NCI-H1436 (cell line): ENCODE results near the gene ACAN.

Experiments
- DNase-seq: peaks from one replicate; lab custom pipeline; 2025; lab: John Stamatoyannopoulos, UW

The ACAN gene

GRCh38 chr15:88803241-88803919, at the start of gene ACAN:
Gene ACAN (plus strand): TSS chr15:88803436. CDS start chr15:88836207, 32,771 bp downstream.
- no peak for DNase-seq

GRCh38 chr15:88756521-88756920, 46.7 kb upstream of the ACAN start:
- DNase-seq, result no peak

- no peak for DNase-seq
These were observed 46.3 kb upstream of the ACAN start for GRCh38 chr15:88756921-88757320.

GRCh38 chr15:88759872-88760271, 43.4 kb upstream of the ACAN start:
- no peak for DNase-seq

- DNase-seq, result no peak
These were observed 38.8 kb upstream of the ACAN start for GRCh38 chr15:88764448-88764847.

- DNase-seq, result no peak
These were observed 38.0 kb upstream of the ACAN start for GRCh38 chr15:88765212-88765611.

- DNase-seq, result no peak
These were observed 33.9 kb upstream of the ACAN start for GRCh38 chr15:88769161-88769971.

- DNase-seq, result no peak
These were observed 27.5 kb upstream of the ACAN start for GRCh38 chr15:88775776-88776175.

GRCh38 chr15:88776646-88777045, 26.6 kb upstream of the ACAN start:
- no peak for DNase-seq

- no peak for DNase-seq
These were observed 23.3 kb upstream of the ACAN start for GRCh38 chr15:88779944-88780343.

GRCh38 chr15:88782465-88782864, 20.8 kb upstream of the ACAN start:
- DNase-seq, result no peak

GRCh38 chr15:88785217-88785616, 18.0 kb upstream of the ACAN start:
- DNase-seq, result no peak

- DNase-seq, result no peak
These were observed 15.2 kb upstream of the ACAN start for GRCh38 chr15:88788036-88788435.

GRCh38 chr15:88788816-88789215, 14.4 kb upstream of the ACAN start:
- DNase-seq, result no peak

- DNase-seq, result no peak
These were observed 12.8 kb upstream of the ACAN start for GRCh38 chr15:88790486-88790885.

GRCh38 chr15:88791637-88792036, 11.6 kb upstream of the ACAN start:
- no peak for DNase-seq

GRCh38 chr15:88792342-88793282, 10.6 kb upstream of the ACAN start:
- DNase-seq, result no peak

- DNase-seq, result no peak
These were observed 9.2 kb upstream of the ACAN start for GRCh38 chr15:88794001-88794400.

GRCh38 chr15:88797663-88798339, 5.4 kb upstream of the ACAN start:
- DNase-seq, result no peak

- DNase-seq, result no peak
These were observed 3.9 kb upstream of the ACAN start for GRCh38 chr15:88799341-88799740.

GRCh38 chr15:88800026-88800425, 3.2 kb upstream of the ACAN start:
- no peak for DNase-seq

GRCh38 chr15:88800738-88801137, 2.5 kb upstream of the ACAN start:
- no peak for DNase-seq
